GM19099 (cell line): ENCODE data around the gene ZFYVE28.

Source experiments
- POLR2A ChIP-seq: IDR thresholded peaks from 3 replicates; pipeline ENCODE4 v1.6.1; 2011; ENCODE audit warnings: low read depth; ENCODE audit not compliant: insufficient read length; ENCODE audit errors: extremely low read depth

Gene ZFYVE28

GRCh38 chr4:2285613-2286381, 132.6 kb downstream of the ZFYVE28 start:
- no peak for TF ChIP-seq POLR2A

- TF ChIP-seq POLR2A, result no peak
Measured at GRCh38 chr4:2284934-2285612, 133.4 kb downstream of the ZFYVE28 start.

- TF ChIP-seq POLR2A, result no peak
Measured at GRCh38 chr4:2284161-2284933, 134.1 kb downstream of the ZFYVE28 start.

GRCh38 chr4:2283199-2283711, 135.2 kb downstream of the ZFYVE28 start:
- no peak for TF ChIP-seq POLR2A

DNA sequence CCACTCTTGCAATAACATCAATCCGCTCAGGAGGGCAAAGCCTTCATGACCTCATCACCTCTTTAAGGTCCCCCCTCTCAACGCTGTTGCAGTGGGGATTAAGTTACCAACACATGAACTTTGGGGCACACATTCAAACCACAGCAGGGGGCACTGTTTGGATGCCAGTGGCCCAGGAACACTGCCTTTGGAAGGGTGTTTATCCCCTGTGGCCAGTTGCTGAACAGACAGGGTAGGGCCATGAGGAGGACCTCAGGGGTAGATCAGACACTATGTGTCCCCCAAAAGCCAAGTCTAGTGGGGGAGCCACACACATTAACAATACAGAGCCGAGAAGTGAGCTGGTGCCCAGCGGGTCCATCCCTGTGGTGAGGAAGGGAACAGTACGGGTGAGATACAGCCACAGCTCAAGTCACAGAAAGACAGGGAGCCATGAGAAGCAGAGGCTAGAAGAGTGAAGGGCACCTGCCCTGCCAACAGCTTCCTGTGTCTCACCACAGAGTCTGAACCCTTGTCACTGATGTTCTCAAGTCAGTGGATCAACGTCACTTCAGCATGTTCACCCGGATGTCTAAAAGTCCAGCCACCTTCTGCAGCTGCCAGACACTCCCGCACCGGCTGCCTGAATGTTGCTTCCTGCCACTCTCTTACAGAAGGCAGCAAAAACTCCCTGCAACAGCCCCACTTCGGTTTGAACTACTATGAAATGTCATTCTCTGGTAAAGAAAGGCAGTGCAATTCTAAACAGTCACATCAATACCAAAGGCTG, 136.7 kb downstream of the ZFYVE28 start:
- TF ChIP-seq POLR2A, result no peak

DNA sequence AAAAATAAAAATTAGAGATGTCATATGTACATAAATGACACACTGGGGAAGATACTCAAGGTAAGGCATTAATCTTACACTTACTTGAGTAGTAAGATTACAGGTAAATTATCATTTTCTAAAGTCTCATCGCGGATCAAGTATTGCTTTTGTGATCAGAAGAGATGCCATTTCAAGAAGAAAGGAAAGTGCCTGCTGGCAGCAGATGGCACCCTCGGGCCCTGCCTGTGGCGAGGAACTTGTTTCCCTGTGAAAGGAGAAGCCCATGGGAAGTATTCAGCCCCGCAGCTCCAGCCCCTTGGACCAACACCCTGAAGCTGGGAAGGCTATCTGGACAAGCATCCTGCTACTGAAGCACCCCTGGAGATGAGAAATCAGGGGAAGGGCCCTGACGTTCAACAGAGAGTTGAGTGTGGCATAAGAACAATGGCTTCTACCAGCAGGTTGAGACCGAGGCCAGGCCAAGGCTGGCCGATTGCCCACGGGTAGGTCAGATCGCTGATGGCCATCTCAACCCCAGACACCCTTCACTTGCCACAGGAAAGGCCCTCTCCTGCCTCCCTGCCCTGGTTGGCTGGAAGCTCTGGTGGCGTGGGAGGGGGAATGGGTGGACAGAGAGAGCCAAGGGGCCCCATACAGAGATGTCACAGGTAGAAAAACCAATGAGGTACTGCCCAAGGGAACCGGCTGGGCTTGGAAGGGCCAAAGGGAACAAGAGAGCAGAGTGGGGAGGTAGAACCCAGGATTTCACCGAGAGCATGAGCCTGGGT, 137.7 kb downstream of the ZFYVE28 start:
- TF ChIP-seq POLR2A, result no peak

- no peak for TF ChIP-seq POLR2A
Measured at GRCh38 chr4:2277956-2278355, 140.5 kb downstream of the ZFYVE28 start.

DNA sequence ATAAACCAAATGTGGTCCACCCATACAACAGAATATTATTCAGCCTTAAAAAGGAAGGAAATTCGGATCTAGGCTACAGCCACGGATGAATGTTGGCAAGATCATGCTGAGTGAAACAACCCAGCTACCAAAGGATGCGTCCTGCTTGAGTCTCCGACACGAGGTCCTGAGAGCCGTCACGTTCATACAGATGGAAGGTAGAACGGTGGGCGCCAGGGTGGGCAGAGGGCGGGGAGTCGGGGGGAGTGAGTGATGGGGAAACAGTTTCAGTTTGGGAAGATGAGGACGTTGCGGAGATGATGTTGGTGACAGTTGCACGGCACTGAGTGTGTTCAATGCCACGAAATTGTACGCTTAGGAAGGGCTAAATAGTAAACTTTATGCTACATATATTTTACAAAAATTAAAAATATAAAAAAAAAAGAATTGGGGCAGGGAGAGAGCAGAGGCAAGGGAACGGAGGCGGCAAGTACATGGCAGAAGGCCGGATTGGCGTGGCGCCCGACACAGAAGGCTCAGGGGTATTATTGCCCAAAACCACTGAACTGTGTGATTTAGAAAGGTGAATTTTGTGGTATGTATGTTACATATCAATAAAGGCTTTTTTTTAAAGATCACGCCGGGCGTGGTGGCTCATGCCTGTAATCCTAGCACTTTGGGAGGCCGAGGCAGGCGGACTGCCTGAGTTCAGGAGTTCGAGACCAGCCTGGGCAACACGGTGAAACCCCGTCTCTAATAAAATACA, 141.7 kb downstream of the ZFYVE28 start:
- no peak for TF ChIP-seq POLR2A

DNA sequence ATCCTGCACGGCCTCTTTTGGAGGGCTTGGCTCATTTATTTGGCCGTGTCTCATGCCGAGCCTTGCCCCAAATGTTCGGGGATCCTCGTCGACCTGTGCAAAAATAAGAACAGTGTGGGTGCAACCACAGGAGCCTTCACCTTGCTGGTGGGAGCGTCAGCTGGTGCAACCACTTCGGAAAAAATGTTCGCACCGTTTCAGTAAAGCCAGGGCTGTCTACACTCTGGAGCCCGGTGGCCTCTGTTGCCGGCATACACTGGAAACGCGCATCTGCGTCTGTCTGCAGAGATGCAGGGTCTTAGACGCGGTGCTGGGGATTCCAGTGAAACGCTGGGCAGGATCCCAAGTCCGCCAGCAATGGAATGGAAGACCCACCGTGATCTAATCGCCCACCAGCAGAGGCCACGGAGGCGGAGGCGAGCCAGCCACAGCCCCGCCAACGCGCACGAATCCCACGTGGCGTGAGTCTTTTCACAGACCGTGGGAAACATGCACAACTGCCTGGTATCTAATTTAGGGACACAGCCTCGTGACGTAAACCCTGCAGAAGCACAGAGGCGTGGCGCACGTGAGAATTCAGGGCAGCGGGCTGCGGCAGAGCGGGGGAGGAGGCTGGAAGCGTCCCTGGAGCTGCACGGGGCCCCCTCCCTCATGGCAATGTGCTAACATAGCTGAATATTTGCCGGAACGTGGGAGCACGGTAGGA, 142.7 kb downstream of the ZFYVE28 start:
- no peak for TF ChIP-seq POLR2A

GRCh38 chr4:2274320-2275043, 144.0 kb downstream of the ZFYVE28 start:
- no peak for TF ChIP-seq POLR2A

GRCh38 chr4:2273657-2274319, 144.7 kb downstream of the ZFYVE28 start:
- TF ChIP-seq POLR2A, result no peak

GRCh38 chr4:2273221-2273620, 145.2 kb downstream of the ZFYVE28 start:
- TF ChIP-seq POLR2A, result no peak
